ENCODE data around the gene U2SURP. TPM values are rescaled to one million over a fixed set of nuclear protein-coding genes. Genes with fewer than 3 reads are reported as not detected.

The U2SURP gene
- total RNA-seq, 2 donors from 2014 or later, result 53.1 to 91.5 TPM

DNA sequence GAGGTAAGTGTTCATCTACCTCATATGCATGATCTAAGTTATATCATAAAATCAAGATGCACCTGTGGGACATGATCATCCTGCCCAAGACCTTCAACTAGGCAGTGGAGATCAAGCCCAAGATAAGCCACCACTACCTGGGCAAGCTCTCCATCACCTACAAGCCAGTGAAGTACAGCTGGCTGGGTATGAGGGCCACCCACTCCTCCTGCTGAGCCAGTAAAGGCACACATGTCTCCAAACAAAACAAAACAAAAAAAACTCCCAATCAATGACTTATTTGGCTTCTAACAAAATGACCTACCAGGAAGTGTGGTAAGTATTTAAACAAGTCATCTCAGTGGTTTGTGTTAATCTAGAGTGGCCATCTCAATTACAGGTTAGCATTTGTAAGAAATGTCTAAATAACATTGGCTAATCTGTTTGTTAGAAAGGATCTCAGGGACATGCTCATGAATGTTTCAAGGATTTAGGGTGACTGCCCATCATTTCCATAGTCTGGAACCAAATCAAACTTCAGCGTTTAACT lies 41.0 kb upstream of the U2SURP start:
- Histone ChIP-seq H3K4me3 (no peak overlapping the region), H3K27me3 (replicated peaks; ENCODE audit: insufficient read depth) (no peaks in the 10 kb centered on the region), H3K4me1 (ENCODE audit: control insufficient read depth in 1 of 2, low read depth in 2 of 2) (peaks cover 0 to 6% of the 10 kb centered on the region in 2 donors), H3K9me3 (no peaks in the 10 kb centered on the region), H3K36me3 (no peaks in the 10 kb centered on the region), H3K27ac (no peak overlapping the region)
- DNase-seq (ENCODE audit: low spot score), result no peak
- TF ChIP-seq, protein P1, sequence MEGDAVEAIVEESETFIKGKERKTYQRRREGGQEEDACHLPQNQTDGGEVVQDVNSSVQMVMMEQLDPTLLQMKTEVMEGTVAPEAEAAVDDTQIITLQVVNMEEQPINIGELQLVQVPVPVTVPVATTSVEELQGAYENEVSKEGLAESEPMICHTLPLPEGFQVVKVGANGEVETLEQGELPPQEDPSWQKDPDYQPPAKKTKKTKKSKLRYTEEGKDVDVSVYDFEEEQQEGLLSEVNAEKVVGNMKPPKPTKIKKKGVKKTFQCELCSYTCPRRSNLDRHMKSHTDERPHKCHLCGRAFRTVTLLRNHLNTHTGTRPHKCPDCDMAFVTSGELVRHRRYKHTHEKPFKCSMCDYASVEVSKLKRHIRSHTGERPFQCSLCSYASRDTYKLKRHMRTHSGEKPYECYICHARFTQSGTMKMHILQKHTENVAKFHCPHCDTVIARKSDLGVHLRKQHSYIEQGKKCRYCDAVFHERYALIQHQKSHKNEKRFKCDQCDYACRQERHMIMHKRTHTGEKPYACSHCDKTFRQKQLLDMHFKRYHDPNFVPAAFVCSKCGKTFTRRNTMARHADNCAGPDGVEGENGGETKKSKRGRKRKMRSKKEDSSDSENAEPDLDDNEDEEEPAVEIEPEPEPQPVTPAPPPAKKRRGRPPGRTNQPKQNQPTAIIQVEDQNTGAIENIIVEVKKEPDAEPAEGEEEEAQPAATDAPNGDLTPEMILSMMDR (IDR thresholded peaks at IDR 0.05), result no peak
- ATAC-seq (ENCODE audit: insufficient number of reproducible peaks, low FRiP score, low read depth), result no peak

- TF ChIP-seq, protein P1 (IDR thresholded peaks at IDR 0.05), result no peak
- ATAC-seq (ENCODE audit: insufficient number of reproducible peaks, low FRiP score, low read depth), result no peak
- H3K27me3 ChIP-seq (replicated peaks; ENCODE audit: insufficient read depth), result no peaks in the 10 kb centered on the region
Observed at GRCh38 chr3:142961539-142961938, 39.8 kb upstream of the U2SURP start.

GRCh38 chr3:142962175-142962519 lies 39.2 kb upstream of the U2SURP start:
- DNase-seq (ENCODE audit: low spot score), result no peak
- Histone ChIP-seq H3K4me1 (ENCODE audit: control insufficient read depth in 1 of 2, low read depth in 2 of 2) (peaks cover 0 to 6% of the 10 kb centered on the region in 2 donors), H3K27me3 (replicated peaks; ENCODE audit: insufficient read depth) (no peaks in the 10 kb centered on the region), H3K9me3 (no peaks in the 10 kb centered on the region), H3K36me3 (no peaks in the 10 kb centered on the region), H3K4me3 (no peak overlapping the region), H3K27ac (no peak overlapping the region)
- TF ChIP-seq, protein P1 (IDR thresholded peaks at IDR 0.05), result no peak
- no peak for ATAC-seq (ENCODE audit: insufficient number of reproducible peaks, low FRiP score, low read depth)

More at GRCh38 chr3:142961539-142961938, 39.8 kb upstream of the U2SURP start:
- Histone ChIP-seq H3K4me1 (ENCODE audit: control insufficient read depth in 1 of 2, low read depth in 2 of 2) (peaks cover 0 to 6% of the 10 kb centered on the region in 2 donors), H3K4me3 (no peak overlapping the region), H3K9me3 (no peaks in the 10 kb centered on the region), H3K36me3 (no peaks in the 10 kb centered on the region), H3K27ac (no peak overlapping the region)
- DNase-seq (ENCODE audit: low spot score), result no peak

GRCh38 chr3:142962520-142963233 lies 38.7 kb upstream of the U2SURP start:
- TF ChIP-seq, protein P1 (IDR thresholded peaks at IDR 0.05), result no peak
- H3K27me3 ChIP-seq (replicated peaks; ENCODE audit: insufficient read depth), result no peaks in the 10 kb centered on the region
- H3K9me3 ChIP-seq, result no peaks in the 10 kb centered on the region
- no peak overlapping the region for H3K27ac ChIP-seq
- DNase-seq (ENCODE audit: low spot score), result no peak
- no peak for ATAC-seq (ENCODE audit: insufficient number of reproducible peaks, low FRiP score, low read depth)
- peak overlapping the region; percentile 81 for H3K4me3 ChIP-seq
- H3K36me3 ChIP-seq, result no peaks in the 10 kb centered on the region
- H3K4me1 ChIP-seq (ENCODE audit: control insufficient read depth in 1 of 2, low read depth in 2 of 2), result peaks cover 0 to 6% of the 10 kb centered on the region in 2 donors

- ATAC-seq (ENCODE audit: insufficient number of reproducible peaks, low FRiP score, low read depth) (no peak), DNase-seq (ENCODE audit: low spot score) (no peak)
- Histone ChIP-seq H3K27me3 (replicated peaks; ENCODE audit: insufficient read depth) (no peaks in the 10 kb centered on the region), H3K36me3 (no peaks in the 10 kb centered on the region), H3K9me3 (no peaks in the 10 kb centered on the region), H3K4me3 (peak overlapping the region; percentile 81), H3K4me1 (ENCODE audit: control insufficient read depth in 1 of 2, low read depth in 2 of 2) (peaks cover 0 to 6% of the 10 kb centered on the region in 2 donors), H3K27ac (no peak overlapping the region)
- TF ChIP-seq, protein P1 (IDR thresholded peaks at IDR 0.05), result no peak
Observed at GRCh38 chr3:142963234-142963515, 38.2 kb upstream of the U2SURP start.
